Measurements from ENCODE around the gene PRKX.

DNA sequence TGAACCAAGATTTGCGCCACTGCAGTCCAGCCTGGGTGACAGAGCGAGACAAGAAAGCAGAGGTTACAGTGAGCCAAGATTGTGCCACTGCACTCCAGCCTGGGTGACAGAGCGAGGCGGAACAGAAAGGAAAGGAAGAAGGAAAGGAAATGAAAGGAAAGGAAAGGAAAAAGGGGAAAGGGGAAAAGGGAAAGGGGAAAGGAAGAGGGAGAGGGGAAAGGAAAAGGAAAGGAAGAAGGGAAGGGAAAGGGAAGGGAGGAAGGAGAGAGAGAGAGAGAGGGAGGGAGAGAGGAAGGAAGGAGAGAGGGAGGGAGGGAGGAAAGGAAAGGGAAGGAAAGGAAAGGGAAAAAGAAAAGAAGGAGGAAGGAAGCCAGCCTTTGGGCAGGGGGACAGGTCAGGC lies 76.6 kb downstream of the PRKX start:
- TF ChIP-seq MAZ (IDR thresholded peaks at IDR 0.05; ENCODE audit: borderline replicate concordance, low read depth, low read length) (no peak), MAFK (IDR thresholded peaks at IDR 0.05; ENCODE audit: low read depth, low read length) (no peak), RFX5 (IDR thresholded peaks at IDR 0.05; ENCODE audit: low read depth, low read length) (no peak), POLR2A (IDR thresholded peaks at IDR 0.05; ENCODE audit: low read depth, low read length) (no peak), RAD21 (IDR thresholded peaks at IDR 0.05; ENCODE audit: low read length) (no peak), RCOR1 (IDR thresholded peaks at IDR 0.05; ENCODE audit: insufficient replicate concordance, low read length) (no peak), MXI1 (IDR thresholded peaks at IDR 0.05; ENCODE audit: borderline replicate concordance, low read depth, low read length) (no peak), BHLHE40 (IDR thresholded peaks at IDR 0.05; ENCODE audit: low read depth, low read length) (no peak)
- TF ChIP-seq, protein P1, sequence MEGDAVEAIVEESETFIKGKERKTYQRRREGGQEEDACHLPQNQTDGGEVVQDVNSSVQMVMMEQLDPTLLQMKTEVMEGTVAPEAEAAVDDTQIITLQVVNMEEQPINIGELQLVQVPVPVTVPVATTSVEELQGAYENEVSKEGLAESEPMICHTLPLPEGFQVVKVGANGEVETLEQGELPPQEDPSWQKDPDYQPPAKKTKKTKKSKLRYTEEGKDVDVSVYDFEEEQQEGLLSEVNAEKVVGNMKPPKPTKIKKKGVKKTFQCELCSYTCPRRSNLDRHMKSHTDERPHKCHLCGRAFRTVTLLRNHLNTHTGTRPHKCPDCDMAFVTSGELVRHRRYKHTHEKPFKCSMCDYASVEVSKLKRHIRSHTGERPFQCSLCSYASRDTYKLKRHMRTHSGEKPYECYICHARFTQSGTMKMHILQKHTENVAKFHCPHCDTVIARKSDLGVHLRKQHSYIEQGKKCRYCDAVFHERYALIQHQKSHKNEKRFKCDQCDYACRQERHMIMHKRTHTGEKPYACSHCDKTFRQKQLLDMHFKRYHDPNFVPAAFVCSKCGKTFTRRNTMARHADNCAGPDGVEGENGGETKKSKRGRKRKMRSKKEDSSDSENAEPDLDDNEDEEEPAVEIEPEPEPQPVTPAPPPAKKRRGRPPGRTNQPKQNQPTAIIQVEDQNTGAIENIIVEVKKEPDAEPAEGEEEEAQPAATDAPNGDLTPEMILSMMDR (conservative IDR thresholded peaks at IDR 0.05; ENCODE audit: low read depth, low read length): no peak
- TF ChIP-seq, protein P2, sequence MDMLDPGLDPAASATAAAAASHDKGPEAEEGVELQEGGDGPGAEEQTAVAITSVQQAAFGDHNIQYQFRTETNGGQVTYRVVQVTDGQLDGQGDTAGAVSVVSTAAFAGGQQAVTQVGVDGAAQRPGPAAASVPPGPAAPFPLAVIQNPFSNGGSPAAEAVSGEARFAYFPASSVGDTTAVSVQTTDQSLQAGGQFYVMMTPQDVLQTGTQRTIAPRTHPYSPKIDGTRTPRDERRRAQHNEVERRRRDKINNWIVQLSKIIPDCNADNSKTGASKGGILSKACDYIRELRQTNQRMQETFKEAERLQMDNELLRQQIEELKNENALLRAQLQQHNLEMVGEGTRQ (IDR thresholded peaks at IDR 0.05; ENCODE audit: low read depth, low read length): no peak
- TF ChIP-seq, protein P3, sequence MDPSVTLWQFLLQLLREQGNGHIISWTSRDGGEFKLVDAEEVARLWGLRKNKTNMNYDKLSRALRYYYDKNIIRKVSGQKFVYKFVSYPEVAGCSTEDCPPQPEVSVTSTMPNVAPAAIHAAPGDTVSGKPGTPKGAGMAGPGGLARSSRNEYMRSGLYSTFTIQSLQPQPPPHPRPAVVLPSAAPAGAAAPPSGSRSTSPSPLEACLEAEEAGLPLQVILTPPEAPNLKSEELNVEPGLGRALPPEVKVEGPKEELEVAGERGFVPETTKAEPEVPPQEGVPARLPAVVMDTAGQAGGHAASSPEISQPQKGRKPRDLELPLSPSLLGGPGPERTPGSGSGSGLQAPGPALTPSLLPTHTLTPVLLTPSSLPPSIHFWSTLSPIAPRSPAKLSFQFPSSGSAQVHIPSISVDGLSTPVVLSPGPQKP (IDR thresholded peaks at IDR 0.05; ENCODE audit: borderline replicate concordance, low read depth, low read length): no peak
